ENCODE data around the gene CAMK4. TPM values are rescaled to one million over a fixed set of nuclear protein-coding genes. Genes with fewer than 3 reads are reported as not detected.

Gene CAMK4
- total RNA-seq, 4 donors from 2014 or later = 0.19 to 1.1 (median 0.56) TPM

GRCh38 chr5:111246459-111246858 lies 22.3 kb downstream of the CAMK4 start:
- no peak for TF ChIP-seq CTCF (IDR thresholded peaks at IDR 0.05; ENCODE audit: low read depth)

GRCh38 chr5:111248571-111248970 lies 24.4 kb downstream of the CAMK4 start:
- no peak for TF ChIP-seq CTCF (IDR thresholded peaks at IDR 0.05; ENCODE audit: low read depth)

GRCh38 chr5:111251921-111252320 lies 27.7 kb downstream of the CAMK4 start:
- no peak for TF ChIP-seq CTCF (IDR thresholded peaks at IDR 0.05; ENCODE audit: low read depth)

- TF ChIP-seq CTCF (IDR thresholded peaks at IDR 0.05; ENCODE audit: low read depth) = no peak
Measured at GRCh38 chr5:111252799-111253545, 28.8 kb downstream of the CAMK4 start.

GRCh38 chr5:111254613-111255012 lies 30.4 kb downstream of the CAMK4 start:
- no peak for TF ChIP-seq CTCF (IDR thresholded peaks at IDR 0.05; ENCODE audit: low read depth)

GRCh38 chr5:111255169-111255568 lies 31.0 kb downstream of the CAMK4 start:
- TF ChIP-seq CTCF (IDR thresholded peaks at IDR 0.05; ENCODE audit: low read depth) = no peak

- TF ChIP-seq CTCF (IDR thresholded peaks at IDR 0.05; ENCODE audit: low read depth) = no peak
Measured at GRCh38 chr5:111256128-111256527, 31.9 kb downstream of the CAMK4 start.
